OCI-LY3 (cell line): ENCODE data around the gene BBX.

Source experiments
- CTCF ChIP-seq: fragments of 200-600, 300-600 bp; sonication (generic); IDR thresholded peaks from 2 replicates; pipeline ENCODE4 v1.5.1; 2014; ENCODE audit warnings: antibody characterized with exemption, low read length, low read depth
- EZH2phosphoT487 ChIP-seq: fragments of 200-600 bp; shearing (Covaris generic); IDR thresholded peaks from 2 replicates; pipeline ENCODE4 v1.6.1; 2018; ENCODE audit warnings: antibody characterized with exemption, mixed run types, low read depth

- TF ChIP-seq CTCF: no peak
- no peak for TF ChIP-seq EZH2phosphoT487
These were observed 22.9 kb downstream of the BBX start for GRCh38 chr3:107545680-107546120.
